DND-41 (cell line): ENCODE measurements around the gene OVOL2.
A peak's percentile ranks its signal among the peaks of the same experiment; 100 is the strongest.

Experiments used
- ATAC-seq: fragments of 200-7000 bp; cut with Tn5 transposase; 3 replicates; pipeline ENCODE4 v1.9.1; 2021; ENCODE audit warnings: low read depth; ENCODE audit not compliant: insufficient read depth
- DNase-seq: peaks from one replicate; pipeline ENCODE4 v3.0.0-alpha.2; 2020
- H2AFZ ChIP-seq: 2 replicates; pipeline ENCODE4 v1.6.0; 2012; ENCODE audit warnings: low read depth, low read length
- H3K27ac ChIP-seq: 2 replicates; pipeline ENCODE4 v1.5.1; 2012; ENCODE audit warnings: low read length, inconsistent platforms
- H3K27me3 ChIP-seq: fragments of 200-600 bp; sonication (generic); 2 replicates; pipeline ENCODE4 v1.6.0; 2012; ENCODE audit warnings: low read length, mild to moderate bottlenecking, inconsistent platforms; ENCODE audit not compliant: insufficient read depth, poor library complexity
- H3K36me3 ChIP-seq: 2 replicates; pipeline ENCODE4 v1.5.1; 2012; ENCODE audit warnings: low read length, inconsistent platforms; ENCODE audit not compliant: insufficient read depth
- H3K4me1 ChIP-seq: 2 replicates; pipeline ENCODE4 v1.5.1; 2012; ENCODE audit warnings: mild to moderate bottlenecking, low read length; ENCODE audit not compliant: insufficient read depth
- H3K4me2 ChIP-seq: 2 replicates; pipeline ENCODE4 v1.6.0; 2012; ENCODE audit warnings: mild to moderate bottlenecking, moderate library complexity, low read length, inconsistent platforms; ENCODE audit not compliant: insufficient read depth
- H3K4me3 ChIP-seq, 2 experiments: fragments of 200-600 bp in 1 of 2; shearing (Covaris generic) in 1 of 2; 2 replicates each; pipeline ENCODE4 v1.5.1; 2012 to 2016; ENCODE audit warnings: inconsistent platforms in 2 of 2, low read length in 2 of 2, mild to moderate bottlenecking in 2 of 2, low read depth in 1 of 2, moderate library complexity in 1 of 2
- H3K79me2 ChIP-seq: 2 replicates; pipeline ENCODE4 v1.6.0; 2012; ENCODE audit warnings: low read length, inconsistent platforms; ENCODE audit not compliant: insufficient read depth
- H3K9ac ChIP-seq: 2 replicates; pipeline ENCODE4 v1.6.0; 2012; ENCODE audit warnings: low read depth, mild to moderate bottlenecking, inconsistent platforms, low read length, moderate library complexity
- H3K9me3 ChIP-seq: 2 replicates; pipeline ENCODE4 v1.5.1; 2012; ENCODE audit warnings: low read length, moderate library complexity, mild to moderate bottlenecking, inconsistent platforms; ENCODE audit not compliant: insufficient read depth, severe bottlenecking
- H4K20me1 ChIP-seq: 2 replicates; pipeline ENCODE4 v1.6.0; 2012; ENCODE audit warnings: low read length; ENCODE audit not compliant: insufficient read depth
- CTCF ChIP-seq: IDR thresholded peaks from 2 replicates; pipeline ENCODE4 v1.5.1; 2012; ENCODE audit warnings: borderline replicate concordance, low read length, moderate library complexity, mild to moderate bottlenecking; ENCODE audit not compliant: poor library complexity, severe bottlenecking; ENCODE audit errors: extremely low read depth
- EZH2 ChIP-seq: IDR thresholded peaks from 3 replicates; pipeline ENCODE4 v1.6.1; 2012; ENCODE audit warnings: borderline replicate concordance, low read depth, mild to moderate bottlenecking, moderate library complexity, low read length, inconsistent platforms; ENCODE audit not compliant: severe bottlenecking

OVOL2 gene

GRCh38 chr20:18019068-18019467 lies 38.6 kb downstream of the OVOL2 start:
- H3K27me3 ChIP-seq, result no peaks in the 10 kb centered on the region
- no peaks in the 10 kb centered on the region; the same call in 1 of the 2 replicates for H4K20me1 ChIP-seq
- DNase-seq, result peak; percentile 26
- H3K4me1 ChIP-seq, result no peaks in the 10 kb centered on the region
- no peak overlapping the region for H3K27ac ChIP-seq
- H3K9ac ChIP-seq, result no peak overlapping the region
- H3K36me3 ChIP-seq, result no peaks in the 10 kb centered on the region
- TF ChIP-seq EZH2, result no peak
- TF ChIP-seq CTCF, result peak; percentile 73
- no peak overlapping the region for H3K4me2 ChIP-seq
- ATAC-seq, result peak; percentile 80
- H2AFZ ChIP-seq, result no peak overlapping the region
- no peaks in the 10 kb centered on the region for H3K79me2 ChIP-seq
- no peaks in the 10 kb centered on the region for H3K9me3 ChIP-seq
- H3K4me3 ChIP-seq, result no peak overlapping the region

- Histone ChIP-seq H4K20me1 (no peaks in the 10 kb centered on the region; the same call in 1 of the 2 replicates), H3K4me3 (no peak overlapping the region), H3K27ac (no peak overlapping the region), H3K27me3 (no peaks in the 10 kb centered on the region), H3K36me3 (no peaks in the 10 kb centered on the region), H3K79me2 (no peaks in the 10 kb centered on the region), H3K4me2 (no peak overlapping the region), H3K9ac (no peak overlapping the region), H2AFZ (no peak overlapping the region), H3K9me3 (no peaks in the 10 kb centered on the region), H3K4me1 (no peaks in the 10 kb centered on the region)
- ATAC-seq (no peak), DNase-seq (no peak)
- no peak for TF ChIP-seq CTCF
- TF ChIP-seq EZH2, result no peak
Observed at GRCh38 chr20:18018100-18018499, 39.6 kb downstream of the OVOL2 start.

GRCh38 chr20:18016772-18017171 lies 40.9 kb downstream of the OVOL2 start:
- no peaks in the 10 kb centered on the region for H3K36me3 ChIP-seq
- H2AFZ ChIP-seq, result no peak overlapping the region
- H3K4me1 ChIP-seq, result no peaks in the 10 kb centered on the region
- H3K4me3 ChIP-seq, result no peak overlapping the region
- no peak overlapping the region for H3K9ac ChIP-seq
- DNase-seq (no peak), ATAC-seq (no peak)
- no peak overlapping the region for H3K4me2 ChIP-seq
- H3K27me3 ChIP-seq, result no peaks in the 10 kb centered on the region
- no peak overlapping the region for H3K27ac ChIP-seq
- no peaks in the 10 kb centered on the region for H3K9me3 ChIP-seq
- H3K79me2 ChIP-seq, result no peaks in the 10 kb centered on the region
- TF ChIP-seq EZH2 (no peak), CTCF (no peak)
- no peaks in the 10 kb centered on the region; the same call in 1 of the 2 replicates for H4K20me1 ChIP-seq

DNA sequence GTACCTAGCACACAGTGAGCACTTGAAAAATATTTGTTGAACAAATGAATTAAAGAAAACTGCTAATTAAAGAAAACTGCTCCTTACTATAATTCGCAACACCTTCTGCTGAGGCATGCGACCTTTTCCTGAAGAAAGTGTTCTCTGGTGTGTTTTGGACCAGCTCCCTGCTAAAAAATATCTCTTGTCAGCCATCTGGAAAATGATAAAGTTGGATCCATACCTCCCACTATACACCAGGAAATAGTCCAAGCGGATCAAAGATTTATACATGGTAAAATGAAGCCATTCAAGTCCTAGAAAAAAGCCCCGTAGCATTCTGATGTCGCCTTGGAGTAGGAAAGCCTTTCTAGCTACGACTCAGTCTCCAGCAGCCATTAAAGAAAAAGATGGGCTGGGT lies 43.3 kb downstream of the OVOL2 start:
- DNase-seq, result no peak
- no peaks in the 10 kb centered on the region for H3K36me3 ChIP-seq
- H3K4me3 ChIP-seq, result no peak overlapping the region
- TF ChIP-seq CTCF (no peak), EZH2 (no peak)
- H3K9ac ChIP-seq, result no peak overlapping the region
- H3K4me2 ChIP-seq, result no peak overlapping the region
- no peaks in the 10 kb centered on the region for H3K4me1 ChIP-seq
- H3K9me3 ChIP-seq, result no peaks in the 10 kb centered on the region
- no peak for ATAC-seq
- no peak overlapping the region for H3K27ac ChIP-seq
- H2AFZ ChIP-seq, result no peak overlapping the region
- H4K20me1 ChIP-seq, result no peaks in the 10 kb centered on the region; the same call in 1 of the 2 replicates
- H3K79me2 ChIP-seq, result no peaks in the 10 kb centered on the region
- H3K27me3 ChIP-seq, result no peaks in the 10 kb centered on the region
